Central memory CD8-positive, alpha-beta T cell (primary cell): ENCODE data around the gene CCDC40.

Source experiments
- ATAC-seq: fragments of 150-1000 bp; cut with Tn5 transposase; replicated peaks from 2 replicates; pipeline ENCODE4 v1.10.0; 2022; ENCODE audit warnings: mild to moderate bottlenecking, moderate FRiP score, moderate number of reproducible peaks; ENCODE audit not compliant: poor library complexity, severe bottlenecking; ENCODE audit errors: extremely low read depth
- DNase-seq, 2 donors: peaks; one replicate each; pipeline ENCODE4 v3.0.0; 2021; ENCODE audit warnings: low spot score in 2 of 2
- H3K27ac Mint-ChIP-seq: one replicate; pipeline ENCODE4 v1.8.0; 2022; ENCODE audit warnings: low read depth, mild to moderate bottlenecking, moderate library complexity, mixed read lengths
- H3K27me3 Mint-ChIP-seq: one replicate; pipeline ENCODE4 v1.8.0; 2022; ENCODE audit warnings: mixed read lengths
- H3K36me3 Mint-ChIP-seq: one replicate; pipeline ENCODE4 v1.8.0; 2022; ENCODE audit warnings: mild to moderate bottlenecking, moderate library complexity, mixed read lengths; ENCODE audit not compliant: insufficient read depth
- H3K4me1 Mint-ChIP-seq: one replicate; pipeline ENCODE4 v1.8.0; 2022; ENCODE audit warnings: mixed read lengths
- H3K4me3 Mint-ChIP-seq: one replicate; pipeline ENCODE4 v1.8.0; 2022; ENCODE audit warnings: mild to moderate bottlenecking, moderate library complexity, mixed read lengths
- H3K9me3 Mint-ChIP-seq: one replicate; pipeline ENCODE4 v1.8.0; 2022; ENCODE audit warnings: mixed read lengths

Gene CCDC40

DNA sequence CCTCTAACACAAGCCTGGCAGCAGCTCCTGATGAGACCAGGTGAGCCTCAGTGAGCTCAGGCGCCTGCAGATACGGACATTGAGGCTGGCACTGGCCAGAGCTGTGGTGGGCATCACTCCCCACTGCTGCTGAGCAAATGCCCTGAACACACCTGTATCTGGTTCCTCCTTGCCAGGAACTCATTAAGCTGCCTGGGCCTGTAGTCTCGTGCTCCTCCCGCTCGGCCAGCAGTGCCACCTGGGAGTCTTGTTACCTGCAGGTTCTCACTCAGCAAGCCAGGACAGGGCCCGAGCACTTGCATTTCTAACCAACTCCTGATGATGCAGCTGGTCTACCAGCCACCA is 97.2 kb downstream of the CCDC40 start:
- no peak for ATAC-seq
- Mint-ChIP-seq H3K36me3 (peaks cover 50% of the 10 kb centered on the region), H3K4me3 (no peak overlapping the region), H3K27me3 (peaks cover 9% of the 10 kb centered on the region), H3K4me1 (no peaks in the 10 kb centered on the region), H3K9me3 (no peaks in the 10 kb centered on the region), H3K27ac (no peak overlapping the region)
- no peak for DNase-seq

GRCh38 chr17:80137131-80137530 is 100.7 kb downstream of the CCDC40 start:
- ATAC-seq (no peak), DNase-seq (no peak)
- Mint-ChIP-seq H3K4me3 (no peak overlapping the region), H3K36me3 (peaks cover 82% of the 10 kb centered on the region), H3K27me3 (no peaks in the 10 kb centered on the region), H3K4me1 (no peaks in the 10 kb centered on the region), H3K27ac (no peak overlapping the region), H3K9me3 (no peaks in the 10 kb centered on the region)

- Mint-ChIP-seq H3K9me3 (no peaks in the 10 kb centered on the region), H3K36me3 (peaks cover 85% of the 10 kb centered on the region), H3K27me3 (no peaks in the 10 kb centered on the region), H3K4me3 (no peak overlapping the region), H3K27ac (no peak overlapping the region), H3K4me1 (no peaks in the 10 kb centered on the region)
- ATAC-seq (no peak), DNase-seq (no peak)
Measured at GRCh38 chr17:80138856-80139426, 102.5 kb downstream of the CCDC40 start.

DNA sequence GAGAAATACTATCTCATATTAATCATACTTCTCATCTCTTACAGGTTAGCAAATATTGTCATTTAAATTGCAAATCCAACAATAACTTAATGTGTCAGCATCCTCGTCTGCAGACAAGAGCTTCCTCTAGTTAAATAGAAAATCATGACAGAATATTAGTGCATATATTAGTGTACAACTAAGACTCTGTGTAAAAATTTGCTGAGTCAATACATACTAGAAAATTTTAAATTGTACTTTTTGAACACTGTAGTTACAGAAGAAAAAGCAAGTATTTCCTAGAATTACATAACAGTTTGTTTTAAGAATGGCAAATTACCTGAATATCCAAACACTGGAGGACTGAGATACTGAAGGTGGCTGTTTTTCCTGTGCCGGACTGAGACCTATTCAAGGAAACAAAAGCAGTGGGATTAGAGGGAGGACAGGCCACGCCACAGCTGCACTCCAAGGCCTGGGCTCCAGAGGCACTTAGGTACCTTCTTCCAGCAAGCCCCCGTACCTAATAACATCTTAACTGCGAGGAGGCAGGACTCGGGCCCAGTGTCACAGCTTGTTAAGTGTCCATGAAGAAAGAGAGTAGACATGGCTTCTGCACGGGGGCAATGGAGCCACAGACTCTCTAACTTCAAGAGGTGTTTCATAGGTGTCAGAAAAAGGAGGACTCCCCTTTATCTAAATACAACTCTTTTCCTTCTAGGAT is 105.2 kb downstream of the CCDC40 start:
- no peak for DNase-seq
- Mint-ChIP-seq H3K27ac (no peak overlapping the region), H3K9me3 (no peaks in the 10 kb centered on the region), H3K4me1 (peaks cover 14% of the 10 kb centered on the region), H3K4me3 (no peak overlapping the region), H3K27me3 (no peaks in the 10 kb centered on the region), H3K36me3 (peaks cover 67% of the 10 kb centered on the region)
- no peak for ATAC-seq

GRCh38 chr17:80142929-80143328 is 106.5 kb downstream of the CCDC40 start:
- no peak overlapping the region for H3K4me3 Mint-ChIP-seq
- peaks cover 14% of the 10 kb centered on the region for H3K4me1 Mint-ChIP-seq
- no peaks in the 10 kb centered on the region for H3K9me3 Mint-ChIP-seq
- H3K36me3 Mint-ChIP-seq, result peaks cover 62% of the 10 kb centered on the region
- ATAC-seq (no peak), DNase-seq (no peak)
- no peak overlapping the region for H3K27ac Mint-ChIP-seq
- H3K27me3 Mint-ChIP-seq, result no peaks in the 10 kb centered on the region

DNA sequence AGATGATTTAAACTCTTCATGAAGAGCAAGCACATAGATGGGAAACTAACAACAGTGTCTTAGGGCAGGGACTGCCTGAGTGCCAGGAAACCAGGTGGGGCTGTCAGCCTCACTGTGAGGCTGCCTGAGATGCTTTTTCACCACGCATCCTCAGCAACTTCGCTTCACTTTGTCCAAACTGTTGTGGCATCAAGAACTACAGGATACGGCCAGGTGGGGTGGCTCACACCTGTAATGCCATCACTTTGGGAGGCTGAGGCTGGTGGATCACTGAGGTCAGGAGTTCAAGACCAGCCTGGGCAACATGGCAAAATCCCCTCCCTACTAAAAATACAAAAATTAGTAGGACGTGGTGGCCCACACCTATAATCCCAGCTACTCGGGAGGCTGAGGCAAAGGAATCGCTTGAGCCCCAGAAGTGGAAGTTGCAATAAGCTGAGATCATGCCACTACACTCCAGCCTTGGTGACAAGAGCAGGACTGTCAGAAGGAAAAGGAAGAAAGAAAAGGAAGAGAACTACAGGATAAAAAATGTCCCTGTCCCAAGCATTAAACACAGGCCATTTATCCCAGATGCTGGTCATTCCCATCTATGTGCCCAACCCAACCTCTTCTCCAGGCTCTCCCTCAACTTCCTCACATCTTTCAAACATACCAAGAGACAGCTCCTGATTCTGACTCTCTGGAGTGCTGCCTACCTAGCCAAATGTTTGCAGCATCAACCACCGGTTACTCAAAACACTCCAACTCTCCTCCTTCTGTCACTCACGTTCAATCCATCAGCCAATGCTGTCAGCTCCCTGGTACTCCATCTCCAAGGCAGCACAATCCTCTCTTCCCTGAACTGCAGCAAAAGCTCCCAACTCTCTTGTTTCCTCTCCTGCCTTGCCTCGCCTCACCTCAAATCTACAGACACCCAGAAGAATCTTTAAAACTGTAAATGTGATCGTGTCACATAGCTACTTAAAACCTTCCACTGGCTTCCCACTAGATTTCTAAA is 108.9 kb downstream of the CCDC40 start:
- Mint-ChIP-seq H3K4me3 (peak overlapping the region; percentile 81), H3K4me1 (peaks cover 19% of the 10 kb centered on the region), H3K27me3 (no peaks in the 10 kb centered on the region), H3K36me3 (peaks cover 43% of the 10 kb centered on the region), H3K27ac (peak overlapping the region; percentile 87), H3K9me3 (no peaks in the 10 kb centered on the region)
- ATAC-seq (no peak), DNase-seq (no peak)

DNA sequence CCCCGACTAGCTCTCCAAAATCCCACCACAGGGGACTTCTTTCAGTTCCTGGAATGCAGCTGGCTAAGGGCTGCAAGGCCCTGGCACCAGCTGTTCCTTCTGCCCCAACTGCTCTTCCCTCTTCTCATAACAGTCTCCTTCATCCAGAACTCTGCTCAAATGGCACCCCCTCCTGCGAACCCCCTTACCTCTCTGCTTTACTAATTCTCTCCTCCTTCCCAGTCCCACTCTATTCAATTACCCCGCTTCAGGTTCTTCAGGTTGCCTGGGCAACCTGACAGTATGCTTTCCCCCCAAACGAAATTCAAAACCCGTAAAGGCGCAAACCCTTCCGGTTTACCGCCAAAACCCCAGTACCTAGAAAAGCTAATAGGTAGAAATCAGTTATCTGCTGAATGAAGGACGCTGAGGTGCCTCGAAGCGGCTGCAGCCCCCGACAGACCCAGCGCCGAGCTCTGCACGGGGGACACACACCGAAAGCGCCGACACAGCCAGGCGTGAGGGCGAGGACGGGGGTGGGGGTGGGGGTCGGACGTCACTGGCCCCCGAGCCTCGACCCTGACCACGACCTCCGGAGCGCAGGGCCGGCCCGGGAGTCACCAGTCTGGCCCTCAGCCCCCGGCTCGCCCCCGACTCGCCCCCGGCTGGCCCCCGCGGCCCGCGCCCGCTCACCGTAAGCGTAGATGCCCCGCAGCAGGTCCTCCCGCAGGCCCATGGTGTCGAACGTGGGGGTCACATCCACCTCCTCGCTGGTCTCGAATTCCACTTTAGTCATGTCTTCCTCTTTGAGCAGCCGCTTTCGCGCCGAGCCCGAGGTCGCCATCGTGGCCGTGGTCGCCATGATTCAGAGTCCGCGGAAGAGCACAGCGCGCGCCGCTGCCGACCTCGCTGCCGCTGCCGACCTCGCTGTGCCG is 109.9 kb downstream of the CCDC40 start:
- peaks cover 34% of the 10 kb centered on the region for H3K36me3 Mint-ChIP-seq
- no peak for ATAC-seq

GRCh38 chr17:80147035-80147822 is 110.8 kb downstream of the CCDC40 start, which contains the start of gene EIF4A3:
EIF4A3 (minus strand) TSS chr17:80147128; CDS start chr17:80146961, 167 bp downstream.
- Mint-ChIP-seq H3K4me1 (peaks cover 23% of the 10 kb centered on the region), H3K36me3 (peaks cover 26% of the 10 kb centered on the region), H3K9me3 (peaks cover 4% of the 10 kb centered on the region), H3K27me3 (no peaks in the 10 kb centered on the region), H3K27ac (peak within 1 kb of the TSS; percentile 87), H3K4me3 (peak within 1 kb of the TSS; percentile 81)
- DNase-seq, result peak; percentile 84 to 97
- ATAC-seq, result peak; percentile 96

More for the DNA sequence above, 109.9 kb downstream of the CCDC40 start:
- H3K9me3 Mint-ChIP-seq, result no peaks in the 10 kb centered on the region
- DNase-seq, result no peak
- peak overlapping the region; percentile 87 for H3K27ac Mint-ChIP-seq
- H3K4me3 Mint-ChIP-seq, result peak overlapping the region; percentile 81
- H3K27me3 Mint-ChIP-seq, result no peaks in the 10 kb centered on the region
- H3K4me1 Mint-ChIP-seq, result peaks cover 19% of the 10 kb centered on the region
